CD4-positive, alpha-beta T cell (primary cell): ENCODE data around the gene TXNDC2. TPM values are rescaled to one million over a fixed set of nuclear protein-coding genes. Genes with fewer than 3 reads are reported as not detected.

Source experiments
- ATAC-seq: fragments of 200-7000 bp; cut with Tn5 transposase; one replicate; pipeline ENCODE4 v1.10.0; 2022; ENCODE audit warnings: mild to moderate bottlenecking; ENCODE audit not compliant: poor library complexity
- CTCF ChIA-PET: fragments of 350-600 bp; sonication (Branson Sonifier 250); formaldehyde crosslinking; loops from one replicate; lab custom pipeline; 2021; ENCODE audit warnings: antibody characterized with exemption, inconsistent platforms; lab: Charles Lee
- POLR2A ChIA-PET: fragments of 350-600 bp; sonication (Branson Sonifier 250); formaldehyde crosslinking; loops from one replicate; lab custom pipeline; 2021; ENCODE audit warnings: antibody characterized with exemption, inconsistent platforms; lab: Charles Lee
- DNase-seq, 14 experiments: peaks; one replicate each; pipeline ENCODE4 v3.0.0-alpha.2; 2013 to 2020; ENCODE audit warnings: mixed read lengths in 2 of 14
- H3K27ac ChIP-seq, 2 donors: one replicate each; pipeline versions ENCODE4 v1.5.1 to v1.7.0; 2013; ENCODE audit warnings: low read length in 2 of 2, low read depth in 1 of 2, mild to moderate bottlenecking in 1 of 2
- H3K27me3 ChIP-seq, 2 experiments: 1 replicate in 1 of 2; 2 replicates in 1 of 2; pipeline versions ENCODE4 v1.6.1 to v1.7.0; 2013; ENCODE audit warnings: low read length in 2 of 2, control low read depth in 1 of 2, mild to moderate bottlenecking in 1 of 2, moderate library complexity in 1 of 2; ENCODE audit not compliant: insufficient read depth in 2 of 2, control insufficient read depth in 1 of 2
- H3K36me3 ChIP-seq: one replicate; pipeline ENCODE4 v1.6.1; 2013; ENCODE audit warnings: low read length, control low read depth; ENCODE audit not compliant: insufficient read depth
- H3K4me1 ChIP-seq: one replicate; pipeline ENCODE4 v1.6.1; 2013; ENCODE audit warnings: low read length, control low read depth; ENCODE audit not compliant: insufficient read depth
- H3K4me3 ChIP-seq: one replicate; pipeline ENCODE4 v1.5.1; 2013; ENCODE audit warnings: mild to moderate bottlenecking, low read length, moderate library complexity
- H3K9me3 ChIP-seq, 2 experiments: 1 replicate in 1 of 2; 2 replicates in 1 of 2; pipeline versions ENCODE4 v1.6.1 to v1.7.0; 2013; ENCODE audit warnings: low read length in 2 of 2, mild to moderate bottlenecking in 2 of 2, control low read depth in 1 of 2, moderate library complexity in 1 of 2; ENCODE audit not compliant: control insufficient read depth in 1 of 2, insufficient read depth in 1 of 2
- H3K27ac Mint-ChIP-seq: one replicate; pipeline ENCODE4 v1.8.0; 2020; ENCODE audit warnings: mixed read lengths
- H3K27me3 Mint-ChIP-seq: one replicate; pipeline ENCODE4 v1.8.0; 2021; ENCODE audit warnings: mixed read lengths
- H3K36me3 Mint-ChIP-seq: one replicate; pipeline ENCODE4 v1.8.0; 2021; ENCODE audit warnings: low read depth, mixed read lengths
- H3K4me1 Mint-ChIP-seq: one replicate; pipeline ENCODE4 v1.8.0; 2021; ENCODE audit warnings: low read depth, mixed read lengths
- H3K4me3 Mint-ChIP-seq: one replicate; pipeline ENCODE4 v1.8.0; 2020; ENCODE audit warnings: mild to moderate bottlenecking, mixed read lengths
- H3K9me3 Mint-ChIP-seq: one replicate; pipeline ENCODE4 v1.8.0; 2020; ENCODE audit warnings: mixed read lengths
- CTCF ChIP-seq: fragments of 200-600 bp; IDR thresholded peaks from one replicate; pipeline ENCODE4 v1.8.0; 2022; ENCODE audit warnings: antibody characterized with exemption, mild to moderate bottlenecking
- intact Hi-C, 2 experiments: fragments of 100-400 bp; cut with DNase I in 1 of 2; cut with micrococcal nuclease in 1 of 2; formaldehyde crosslinking; loops; one replicate each; pipeline versions ENCODE4 v1.15.1 to v1.9.0; 2023 to 2025; cut with DNase I, micrococcal nuclease
- total RNA-seq, 174 experiments: library from RNA in 2 of 174; stranded (reverse) in 2 of 174; gene quantifications; one replicate each; pipeline ENCODE4 v1.2.3 and lab custom pipeline; 2021 to 2026

Gene TXNDC2
- total RNA-seq, 2 experiments from 2014 or later: not detected

DNA sequence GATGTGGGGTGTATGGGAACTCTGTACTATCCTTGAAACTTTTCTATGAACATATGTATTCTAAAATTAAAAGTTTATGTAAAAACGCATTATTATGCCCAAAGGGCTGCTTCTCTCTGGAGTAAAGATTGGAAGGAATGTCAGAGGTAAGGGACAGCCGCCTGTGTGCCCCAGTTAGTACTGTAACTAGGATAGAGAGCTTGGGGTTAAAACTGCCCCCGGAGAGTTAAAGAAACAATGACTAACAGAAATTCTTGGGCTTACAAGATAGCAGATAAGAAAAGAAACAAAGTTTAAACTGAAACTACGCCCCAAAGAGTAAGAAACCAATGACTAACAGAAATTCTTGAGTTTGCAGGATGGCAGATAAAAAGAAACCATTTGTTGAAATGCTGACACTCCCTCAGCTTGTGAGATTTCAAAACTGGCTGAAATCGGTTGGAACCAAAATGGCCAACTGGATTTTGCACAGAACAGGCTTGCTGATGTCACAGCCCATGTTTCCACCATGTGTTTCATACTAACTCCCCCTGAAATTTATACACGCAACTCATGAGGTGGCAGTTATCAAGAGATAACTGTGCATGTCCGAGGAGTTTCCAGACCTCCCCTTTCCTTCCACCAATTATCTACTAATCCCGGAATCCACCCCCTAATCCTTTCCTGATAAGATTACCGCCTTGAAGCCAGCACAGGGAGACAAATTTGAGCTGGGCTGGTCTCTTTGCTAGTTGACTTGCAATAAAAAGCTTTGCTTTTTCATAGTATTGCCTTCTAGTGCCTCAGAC, 8.7 kb upstream of the TXNDC2 start:
- CTCF ChIA-PET: no interaction called here
- Histone ChIP-seq H3K27me3 (peaks cover 0 to 2% of the 10 kb centered on the region in 2 experiments), H3K9me3 (no peaks in the 10 kb centered on the region), H3K27ac (no peak overlapping the region), H3K36me3 (no peaks in the 10 kb centered on the region), H3K4me1 (no peaks in the 10 kb centered on the region), H3K4me3 (no peak overlapping the region)
- intact Hi-C loops: no loop called here
- ATAC-seq (no peak), DNase-seq (no peak)
- Mint-ChIP-seq H3K4me1 (no peaks in the 10 kb centered on the region), H3K27me3 (peaks cover 7% of the 10 kb centered on the region), H3K36me3 (no peaks in the 10 kb centered on the region), H3K9me3 (no peaks in the 10 kb centered on the region), H3K27ac (no peak overlapping the region), H3K4me3 (no peak overlapping the region)
- POLR2A ChIA-PET: no interaction called here
- no peak for TF ChIP-seq CTCF

GRCh38 chr18:9877655-9878014, 8.1 kb upstream of the TXNDC2 start:
- no peak for TF ChIP-seq CTCF
- Histone ChIP-seq H3K36me3 (no peaks in the 10 kb centered on the region), H3K27me3 (peaks cover 0 to 2% of the 10 kb centered on the region in 2 experiments), H3K9me3 (no peaks in the 10 kb centered on the region), H3K27ac (no peak overlapping the region), H3K4me3 (no peak overlapping the region), H3K4me1 (no peaks in the 10 kb centered on the region)
- intact Hi-C loops: no loop called here
- Mint-ChIP-seq H3K4me1 (no peaks in the 10 kb centered on the region), H3K27ac (no peak overlapping the region), H3K9me3 (no peaks in the 10 kb centered on the region), H3K36me3 (no peaks in the 10 kb centered on the region), H3K4me3 (no peak overlapping the region), H3K27me3 (peaks cover 7% of the 10 kb centered on the region)
- DNase-seq: no peak
- POLR2A ChIA-PET: no interaction called here
- ATAC-seq: no peak
- CTCF ChIA-PET: no interaction called here

DNA sequence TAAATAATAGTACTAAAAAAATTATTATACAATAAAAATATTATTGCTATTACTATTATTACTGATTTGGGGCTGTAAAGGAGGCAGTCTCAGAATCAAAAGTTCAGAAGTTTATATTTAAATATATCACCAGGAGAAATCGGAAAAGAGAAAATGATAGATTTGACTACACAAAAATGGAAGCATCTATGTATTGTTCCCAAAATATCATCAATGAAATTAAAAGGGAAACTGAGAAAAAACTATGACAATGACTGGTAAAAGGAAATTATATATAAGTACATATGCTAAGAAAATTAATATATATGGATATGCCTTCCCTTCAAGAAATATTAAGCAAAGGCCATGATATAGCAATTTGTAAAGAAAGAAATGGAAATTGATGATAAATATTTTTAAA, 7.7 kb upstream of the TXNDC2 start:
- Histone ChIP-seq H3K9me3 (no peaks in the 10 kb centered on the region), H3K27me3 (no peaks in the 10 kb centered on the region), H3K4me1 (no peaks in the 10 kb centered on the region), H3K4me3 (no peak overlapping the region), H3K36me3 (no peaks in the 10 kb centered on the region), H3K27ac (no peak overlapping the region)
- DNase-seq: no peak
- Mint-ChIP-seq H3K9me3 (no peaks in the 10 kb centered on the region), H3K36me3 (no peaks in the 10 kb centered on the region), H3K4me3 (no peak overlapping the region), H3K27ac (no peak overlapping the region), H3K4me1 (no peaks in the 10 kb centered on the region), H3K27me3 (peaks cover 7% of the 10 kb centered on the region)
- CTCF ChIA-PET: no interaction called here
- intact Hi-C loops: no loop called here
- POLR2A ChIA-PET: no interaction called here
- no peak for TF ChIP-seq CTCF
- ATAC-seq: no peak
